Measurements from ENCODE around the gene TLL2. TPM values are rescaled to one million over a fixed set of nuclear protein-coding genes. Genes with fewer than 3 reads are reported as not detected.

TLL2 gene
- total RNA-seq, 6 donors from 2014 or later: 0.06 to 0.20 TPM; not detected in 4

DNA sequence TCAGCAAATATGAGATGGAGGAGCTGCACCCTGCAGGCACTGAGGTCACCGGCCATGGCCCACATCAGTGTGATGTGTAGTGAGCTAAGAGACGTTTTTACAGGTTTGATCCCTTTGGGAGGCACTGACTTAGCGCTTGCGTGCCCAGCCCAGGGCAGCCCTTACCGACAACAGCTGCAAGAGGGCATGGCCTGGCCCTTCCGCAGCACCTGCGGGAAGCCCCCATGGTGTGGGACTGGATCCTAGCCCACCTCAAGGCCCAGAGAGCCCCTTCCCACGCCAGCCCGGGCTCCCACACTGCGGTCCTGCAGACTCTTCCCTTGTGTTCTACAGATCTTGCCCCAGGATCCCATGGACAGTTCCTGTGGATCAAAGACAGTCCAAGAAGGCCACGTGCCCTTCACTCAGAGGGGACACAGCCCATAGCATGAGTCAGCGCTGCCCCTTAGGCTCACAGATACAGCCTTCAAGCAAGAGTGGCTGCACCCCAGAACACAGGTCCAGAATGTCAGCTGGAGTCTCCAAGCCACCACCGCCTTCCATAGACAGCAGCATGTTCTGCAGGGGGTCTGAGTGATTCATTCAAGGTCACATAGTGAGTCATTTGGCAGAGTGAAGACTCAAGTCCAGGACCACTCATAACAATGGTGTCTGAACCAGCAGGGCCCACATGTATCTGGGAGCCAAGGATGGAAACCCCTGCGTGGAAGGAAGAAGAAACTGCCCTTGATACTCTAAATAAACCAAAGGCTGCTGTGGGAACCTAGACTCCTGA is 25.4 kb downstream of the TLL2 start:
- H3K4me3 ChIP-seq: no peak overlapping the region
- no peak for ATAC-seq (ENCODE audit: low FRiP score in 2 of 2)
- no peaks in the 10 kb centered on the region for H3K27me3 ChIP-seq
- H3K27ac ChIP-seq: no peak overlapping the region
- peak in 1 of 2 donors; percentile 27 for DNase-seq
- no peaks in the 10 kb centered on the region for H3K36me3 ChIP-seq
- H3K9me3 ChIP-seq: no peaks in the 10 kb centered on the region
- TF ChIP-seq POLR2AphosphoS5 (IDR thresholded peaks at IDR 0.05) (no peak), EP300 (IDR thresholded peaks at IDR 0.05) (no peak), POLR2A (IDR thresholded peaks at IDR 0.05) (no peak)
- 85 to 87% methylated on average over 7 to 14 of the region's 14 CpGs for WGBS, 2 donors
- H3K4me1 ChIP-seq: no peaks in the 10 kb centered on the region

DNA sequence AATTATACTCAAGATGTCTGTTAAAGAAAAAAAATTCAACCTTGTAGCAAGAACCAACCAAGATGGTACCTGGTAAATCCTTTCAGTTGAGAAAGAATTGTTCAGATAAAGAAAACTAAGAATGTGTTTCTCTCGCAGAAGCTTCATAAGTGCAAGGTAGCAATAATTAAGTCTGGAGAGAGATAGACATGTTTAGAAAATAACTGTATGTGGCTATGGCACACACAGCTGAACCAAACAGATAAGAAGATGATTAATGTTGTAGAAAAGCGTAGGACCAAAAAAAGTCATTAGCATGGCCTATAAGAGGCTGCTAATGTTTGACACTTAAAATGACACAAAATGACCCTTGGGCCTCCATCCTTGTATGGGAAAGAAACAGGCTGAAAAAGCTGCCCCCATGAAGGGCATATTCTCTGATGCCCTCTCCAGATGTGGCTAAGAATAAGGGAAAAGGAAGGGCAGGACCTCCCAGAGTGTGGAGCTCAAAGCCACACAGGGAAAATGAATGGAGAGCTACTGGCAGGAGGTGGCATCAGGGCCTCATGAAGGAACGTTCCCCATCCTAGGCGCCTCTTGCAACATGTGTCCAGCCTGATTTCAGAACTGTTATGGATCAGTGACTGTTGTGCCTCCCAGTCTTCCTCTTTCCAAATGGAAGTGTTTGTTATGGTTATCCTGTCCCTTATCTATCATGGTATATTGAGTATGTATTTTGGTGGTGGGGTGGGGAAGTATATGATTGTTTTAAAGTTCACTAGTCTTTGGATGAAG is 30.7 kb downstream of the TLL2 start:
- no peaks in the 10 kb centered on the region for H3K4me1 ChIP-seq
- DNase-seq (no peak), ATAC-seq (ENCODE audit: low FRiP score in 2 of 2) (no peak)
- TF ChIP-seq, protein P1, sequence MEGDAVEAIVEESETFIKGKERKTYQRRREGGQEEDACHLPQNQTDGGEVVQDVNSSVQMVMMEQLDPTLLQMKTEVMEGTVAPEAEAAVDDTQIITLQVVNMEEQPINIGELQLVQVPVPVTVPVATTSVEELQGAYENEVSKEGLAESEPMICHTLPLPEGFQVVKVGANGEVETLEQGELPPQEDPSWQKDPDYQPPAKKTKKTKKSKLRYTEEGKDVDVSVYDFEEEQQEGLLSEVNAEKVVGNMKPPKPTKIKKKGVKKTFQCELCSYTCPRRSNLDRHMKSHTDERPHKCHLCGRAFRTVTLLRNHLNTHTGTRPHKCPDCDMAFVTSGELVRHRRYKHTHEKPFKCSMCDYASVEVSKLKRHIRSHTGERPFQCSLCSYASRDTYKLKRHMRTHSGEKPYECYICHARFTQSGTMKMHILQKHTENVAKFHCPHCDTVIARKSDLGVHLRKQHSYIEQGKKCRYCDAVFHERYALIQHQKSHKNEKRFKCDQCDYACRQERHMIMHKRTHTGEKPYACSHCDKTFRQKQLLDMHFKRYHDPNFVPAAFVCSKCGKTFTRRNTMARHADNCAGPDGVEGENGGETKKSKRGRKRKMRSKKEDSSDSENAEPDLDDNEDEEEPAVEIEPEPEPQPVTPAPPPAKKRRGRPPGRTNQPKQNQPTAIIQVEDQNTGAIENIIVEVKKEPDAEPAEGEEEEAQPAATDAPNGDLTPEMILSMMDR (IDR thresholded peaks at IDR 0.05): no peak
- TF ChIP-seq EP300 (IDR thresholded peaks at IDR 0.05) (no peak), POLR2AphosphoS5 (IDR thresholded peaks at IDR 0.05) (no peak), POLR2A (IDR thresholded peaks at IDR 0.05) (no peak)
- H3K27ac ChIP-seq: no peak overlapping the region
- H3K9me3 ChIP-seq: no peaks in the 10 kb centered on the region
- no peak overlapping the region for H3K4me3 ChIP-seq
- 62 to 69% methylated on average over 4 of the region's 4 CpGs for WGBS, 2 donors
- no peaks in the 10 kb centered on the region for H3K36me3 ChIP-seq
- H3K27me3 ChIP-seq: no peaks in the 10 kb centered on the region

DNA sequence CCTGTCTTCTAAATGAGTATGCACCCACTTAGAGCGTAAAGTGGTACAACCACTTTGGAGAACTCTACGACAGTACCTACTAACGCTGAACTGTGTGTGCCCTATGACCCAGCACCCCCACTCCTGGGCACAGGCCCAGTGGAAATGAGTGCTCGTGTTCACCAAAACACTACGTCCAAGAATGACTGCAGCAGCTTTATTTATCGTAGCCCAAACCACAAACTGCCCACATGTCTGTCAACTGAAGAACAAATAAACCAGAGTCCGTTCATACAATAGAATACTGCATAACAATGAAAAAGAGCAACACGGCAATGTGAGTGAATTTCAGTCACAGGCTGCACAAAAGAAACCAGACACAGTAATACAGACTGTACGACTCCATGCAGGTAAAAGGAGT is 35.4 kb downstream of the TLL2 start:
- DNase-seq: no peak

DNA sequence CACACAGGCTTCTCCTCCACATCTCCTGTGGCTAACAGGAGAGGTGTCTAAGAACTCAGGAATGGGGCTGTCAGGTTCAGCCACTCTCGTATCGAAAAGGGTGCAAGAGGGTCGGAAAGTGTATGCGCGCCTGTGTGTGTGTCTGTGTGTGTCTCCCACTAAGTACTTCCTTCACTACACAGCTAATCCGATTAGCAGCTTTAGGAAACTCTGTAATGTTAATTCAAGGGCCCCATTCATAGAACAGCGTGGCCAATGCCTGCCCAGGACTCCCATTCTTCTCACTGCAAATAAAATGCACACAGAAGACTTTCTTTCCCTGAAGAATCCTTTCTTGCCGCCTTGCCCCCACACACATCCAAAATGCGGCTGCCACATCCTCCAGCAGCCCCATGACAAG is 39.9 kb downstream of the TLL2 start:
- no peak overlapping the region for H3K27ac ChIP-seq
- 65 to 73% methylated on average over 9 of the region's 9 CpGs for WGBS, 2 donors

More for the DNA sequence above, 35.4 kb downstream of the TLL2 start:
- no peaks in the 10 kb centered on the region for H3K27me3 ChIP-seq
- 69 to 75% methylated on average over 9 of the region's 9 CpGs for WGBS, 2 donors
- no peaks in the 10 kb centered on the region for H3K4me1 ChIP-seq
- H3K9me3 ChIP-seq: no peaks in the 10 kb centered on the region
- H3K4me3 ChIP-seq: no peak overlapping the region
- H3K36me3 ChIP-seq: no peaks in the 10 kb centered on the region
- TF ChIP-seq EP300 (IDR thresholded peaks at IDR 0.05) (no peak), POLR2AphosphoS5 (IDR thresholded peaks at IDR 0.05) (no peak), POLR2A (IDR thresholded peaks at IDR 0.05) (no peak)
- TF ChIP-seq, protein P1 (IDR thresholded peaks at IDR 0.05): no peak
- ATAC-seq (ENCODE audit: low FRiP score in 2 of 2): no peak
- H3K27ac ChIP-seq: no peak overlapping the region

More for the DNA sequence above, 39.9 kb downstream of the TLL2 start:
- Histone ChIP-seq H3K36me3 (no peaks in the 10 kb centered on the region), H3K4me1 (no peaks in the 10 kb centered on the region), H3K4me3 (no peak overlapping the region), H3K9me3 (no peaks in the 10 kb centered on the region), H3K27me3 (peaks cover 0 to 3% (median 1%) of the 10 kb centered on the region in 4 donors)
- DNase-seq: no peak
- no peak for TF ChIP-seq POLR2AphosphoS5 (IDR thresholded peaks at IDR 0.05)
- TF ChIP-seq POLR2A (IDR thresholded peaks at IDR 0.05): no peak
- TF ChIP-seq, protein P1 (IDR thresholded peaks at IDR 0.05): no peak
- TF ChIP-seq EP300 (IDR thresholded peaks at IDR 0.05): no peak
- ATAC-seq (ENCODE audit: low FRiP score in 2 of 2): no peak

All from upper lobe of left lung (tissue), 6 donors.